ENCODE data around the gene KIF2C. TPM values are rescaled to one million over a fixed set of nuclear protein-coding genes. Genes with fewer than 3 reads are reported as not detected.
A peak's percentile ranks its signal among the peaks of the same experiment; 100 is the strongest.

Gene KIF2C
- total RNA-seq, 1 donor from 2014 or later, result 0.13 TPM

DNA sequence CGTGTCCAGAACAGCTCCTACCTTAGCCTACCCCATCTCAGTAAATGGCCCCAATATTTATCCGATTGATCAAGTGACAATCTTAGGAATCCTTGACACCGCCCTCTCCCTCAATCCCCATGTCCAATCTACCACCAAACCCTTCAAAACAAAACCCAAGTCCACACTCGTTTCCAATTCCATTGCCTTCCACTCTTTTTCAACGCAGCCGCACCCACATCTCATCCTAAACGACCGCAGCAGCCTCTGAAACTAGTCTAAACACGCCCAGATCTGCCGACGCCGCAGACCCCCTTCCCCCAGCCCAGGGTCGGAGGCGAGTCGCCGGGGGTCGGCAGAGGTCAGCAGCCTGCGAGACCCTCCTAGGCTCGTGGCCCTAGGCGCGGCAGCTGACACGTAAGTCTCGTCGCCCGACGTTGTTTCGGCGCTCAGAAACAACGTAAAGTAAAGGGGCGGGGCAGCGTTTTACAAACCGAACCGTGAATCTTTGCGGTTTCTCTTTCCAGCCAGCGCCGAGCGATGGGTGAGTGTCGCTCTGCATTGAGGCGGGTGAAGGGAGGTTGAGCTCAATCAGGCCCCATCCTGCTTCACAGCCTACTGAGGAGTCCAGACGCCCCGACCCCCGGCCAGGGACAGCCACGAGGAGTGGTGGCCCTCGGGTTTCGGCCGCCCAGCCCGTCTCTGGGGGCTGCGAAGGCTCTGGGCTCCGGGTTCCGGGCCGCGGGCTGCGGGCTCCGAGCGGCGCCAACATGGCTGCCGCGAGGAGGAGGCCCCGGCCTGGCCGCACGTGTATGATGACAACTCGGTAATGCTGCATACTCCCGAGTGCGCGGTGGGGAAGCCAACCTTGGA is 35.7 kb downstream of the KIF2C start, which contains the start of gene RPS8:
Gene RPS8, plus strand, starts transcription at position 463 of the 852 bp plus-strand sequence. Its CDS starts 57 bp downstream, at position 520.
- peak; percentile 97 for DNase-seq (ENCODE audit: low read depth)

- DNase-seq (ENCODE audit: low read depth), result peak; percentile 26
These were observed 36.5 kb downstream of the KIF2C start for GRCh38 chr1:44775930-44776729.

GRCh38 chr1:44776730-44777068 is 37.1 kb downstream of the KIF2C start:
- DNase-seq (ENCODE audit: low read depth), result no peak

DNA sequence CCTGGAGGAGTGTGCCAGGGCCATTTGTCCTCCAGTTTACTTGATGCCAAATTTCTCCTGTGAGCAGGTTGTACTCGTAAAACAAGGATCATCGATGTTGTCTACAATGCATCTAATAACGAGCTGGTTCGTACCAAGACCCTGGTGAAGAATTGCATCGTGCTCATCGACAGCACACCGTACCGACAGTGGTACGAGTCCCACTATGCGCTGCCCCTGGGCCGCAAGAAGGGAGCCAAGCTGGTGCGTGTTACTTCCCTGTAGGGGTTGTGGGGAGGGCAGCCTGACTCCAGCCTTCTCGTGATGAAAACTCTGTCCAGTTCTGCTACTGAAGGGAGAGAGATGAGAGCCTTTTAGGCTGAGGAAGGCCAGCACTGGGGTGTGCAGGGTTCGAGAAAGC is 37.9 kb downstream of the KIF2C start:
- no peak for DNase-seq (ENCODE audit: low read depth)

DNA sequence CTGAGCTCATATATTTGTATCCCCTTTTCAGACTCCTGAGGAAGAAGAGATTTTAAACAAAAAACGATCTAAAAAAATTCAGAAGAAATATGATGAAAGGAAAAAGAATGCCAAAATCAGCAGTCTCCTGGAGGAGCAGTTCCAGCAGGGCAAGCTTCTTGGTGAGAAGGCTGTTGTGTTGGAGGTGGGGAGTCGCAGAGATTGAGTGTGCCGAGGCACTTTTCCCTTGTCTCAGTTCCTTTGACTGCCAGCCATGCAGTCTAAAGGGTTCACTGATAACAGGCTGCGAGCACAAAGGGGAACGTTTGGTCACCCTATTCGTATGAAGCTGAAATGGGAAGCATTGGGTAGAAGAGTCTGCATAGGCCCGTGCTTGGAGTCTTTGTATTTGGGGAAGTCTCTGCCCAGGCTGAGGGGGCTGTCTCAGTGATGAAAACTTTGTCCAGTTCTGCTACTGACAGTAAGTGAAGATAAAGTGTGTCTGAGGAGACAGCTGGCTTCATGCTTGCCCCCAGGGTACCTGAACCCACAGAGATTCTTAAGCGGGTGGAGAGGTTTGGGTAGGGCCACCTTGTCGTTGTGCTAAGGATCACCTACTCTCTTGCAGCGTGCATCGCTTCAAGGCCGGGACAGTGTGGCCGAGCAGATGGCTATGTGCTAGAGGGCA is 38.5 kb downstream of the KIF2C start:
- no peak for DNase-seq (ENCODE audit: low read depth)

GRCh38 chr1:44778705-44779576 is 39.3 kb downstream of the KIF2C start:
- no peak for DNase-seq (ENCODE audit: low read depth)

GRCh38 chr1:44780583-44781121 is 41.0 kb downstream of the KIF2C start:
- no peak for DNase-seq (ENCODE audit: low read depth)

GRCh38 chr1:44783697-44784093 is 44.1 kb downstream of the KIF2C start:
- DNase-seq (ENCODE audit: low read depth), result no peak

DNA sequence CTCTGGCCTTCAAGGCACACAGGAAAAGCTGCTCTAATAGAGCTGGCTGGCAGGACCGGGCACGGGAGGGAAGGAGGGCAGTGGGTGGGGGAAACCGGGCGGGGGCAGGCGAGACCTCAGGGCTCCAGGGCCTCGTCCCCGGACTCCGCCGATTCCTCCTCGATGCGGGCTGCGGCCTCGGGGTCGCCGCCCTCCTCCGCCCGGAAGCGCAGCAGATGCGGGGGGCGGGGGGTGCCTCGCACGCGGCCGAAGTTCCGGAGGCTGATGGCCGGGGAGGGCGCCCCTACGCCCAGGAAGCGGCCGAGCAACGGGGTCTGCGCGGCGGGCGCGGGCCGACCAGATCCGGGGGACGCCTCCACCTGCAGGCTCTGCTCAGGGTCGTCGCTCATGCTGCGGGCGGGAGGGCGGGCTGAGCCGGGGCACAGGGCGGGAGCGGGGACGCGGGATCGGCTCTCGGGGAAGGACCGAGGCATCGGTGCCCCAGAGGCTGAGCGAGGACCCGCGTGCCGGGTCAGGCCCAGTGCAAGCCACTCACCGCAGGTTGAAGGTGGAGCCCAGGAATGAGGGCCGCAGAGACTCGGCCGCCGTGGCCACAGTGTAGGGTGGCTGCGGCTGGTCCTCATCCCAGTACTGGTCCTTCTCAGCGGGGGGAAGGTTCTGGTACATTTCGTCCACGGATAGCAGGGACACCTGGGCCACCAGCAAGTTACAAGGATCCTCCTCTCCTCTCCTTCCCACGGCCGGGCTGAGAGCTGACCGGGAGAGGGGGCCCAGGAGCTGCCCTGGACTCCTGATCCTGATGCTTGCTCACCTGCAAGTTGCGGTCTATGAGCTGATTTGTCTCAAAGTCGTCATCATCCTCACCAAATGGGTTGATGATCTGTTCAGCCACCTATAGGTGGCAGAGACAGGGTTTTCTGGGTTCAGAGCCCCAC is 44.7 kb downstream of the KIF2C start:
- no peak for DNase-seq (ENCODE audit: low read depth)

GRCh38 chr1:44785029-44785380 is 45.4 kb downstream of the KIF2C start:
- DNase-seq (ENCODE audit: low read depth), result no peak

DNA sequence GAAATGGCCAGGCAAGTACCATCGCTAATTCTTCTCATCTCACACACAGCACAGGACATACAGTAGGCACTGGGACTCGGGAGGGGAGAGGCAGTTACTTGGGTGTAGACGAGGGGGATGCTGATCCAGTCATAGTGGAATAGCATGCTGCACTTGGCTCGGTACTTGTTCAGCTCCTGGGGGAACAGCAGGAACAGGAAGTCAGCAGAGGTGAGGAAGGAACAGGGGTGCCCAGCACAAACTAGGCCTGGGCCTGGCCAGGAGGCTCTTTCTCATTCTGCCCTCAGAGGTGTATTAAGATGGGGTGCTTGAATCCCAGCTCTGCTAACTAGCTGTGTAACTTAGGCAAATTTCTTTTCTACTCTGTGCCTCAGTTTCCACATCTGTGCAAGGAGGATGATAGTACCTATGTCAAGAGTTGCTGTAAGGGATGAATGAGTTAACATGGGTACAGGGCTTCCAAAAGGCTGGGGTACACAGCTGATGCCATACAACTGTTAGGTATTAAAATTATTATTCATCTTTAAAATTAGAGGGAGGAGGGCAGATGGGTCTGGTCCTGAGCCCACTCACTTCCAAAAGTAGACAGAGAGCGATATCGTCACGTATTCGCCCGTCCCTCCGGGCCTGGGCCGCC is 46.0 kb downstream of the KIF2C start:
- no peak for DNase-seq (ENCODE audit: low read depth)

DNA sequence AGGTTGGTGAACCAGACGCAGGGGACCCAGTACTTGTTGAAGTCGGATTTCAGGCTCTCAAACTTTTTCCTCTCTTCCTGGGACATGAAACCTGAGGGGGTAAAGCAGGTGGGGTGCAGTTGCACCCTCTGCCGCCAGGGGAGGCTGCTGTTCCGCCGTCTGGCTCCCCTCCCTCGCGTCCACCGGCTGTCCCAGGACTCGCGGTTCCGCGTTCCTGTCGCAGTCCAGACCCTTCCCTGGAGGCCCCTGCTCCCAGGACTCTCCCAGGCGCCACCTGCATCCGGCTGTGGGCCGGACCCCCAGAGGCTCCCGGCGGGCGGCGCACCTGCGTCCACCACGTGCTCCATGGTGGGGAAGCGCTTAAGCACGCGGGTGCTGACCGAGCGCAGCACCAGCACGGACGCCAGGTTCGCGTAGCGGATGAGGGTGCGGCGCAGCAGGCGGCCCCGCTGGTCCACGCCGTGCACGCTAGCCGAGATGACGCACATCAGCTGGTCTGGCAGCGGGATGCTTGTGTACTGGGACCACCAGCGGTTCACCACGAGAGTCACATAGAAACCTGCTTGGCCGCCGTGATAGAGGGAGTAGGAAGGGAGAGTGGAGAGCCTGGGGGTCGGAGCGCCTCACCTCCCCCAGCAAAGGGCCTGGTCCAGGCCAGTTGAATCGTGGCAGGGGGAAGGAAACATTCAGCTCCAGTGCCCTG is 46.7 kb downstream of the KIF2C start:
- DNase-seq (ENCODE audit: low read depth), result peak; percentile 41

DNA sequence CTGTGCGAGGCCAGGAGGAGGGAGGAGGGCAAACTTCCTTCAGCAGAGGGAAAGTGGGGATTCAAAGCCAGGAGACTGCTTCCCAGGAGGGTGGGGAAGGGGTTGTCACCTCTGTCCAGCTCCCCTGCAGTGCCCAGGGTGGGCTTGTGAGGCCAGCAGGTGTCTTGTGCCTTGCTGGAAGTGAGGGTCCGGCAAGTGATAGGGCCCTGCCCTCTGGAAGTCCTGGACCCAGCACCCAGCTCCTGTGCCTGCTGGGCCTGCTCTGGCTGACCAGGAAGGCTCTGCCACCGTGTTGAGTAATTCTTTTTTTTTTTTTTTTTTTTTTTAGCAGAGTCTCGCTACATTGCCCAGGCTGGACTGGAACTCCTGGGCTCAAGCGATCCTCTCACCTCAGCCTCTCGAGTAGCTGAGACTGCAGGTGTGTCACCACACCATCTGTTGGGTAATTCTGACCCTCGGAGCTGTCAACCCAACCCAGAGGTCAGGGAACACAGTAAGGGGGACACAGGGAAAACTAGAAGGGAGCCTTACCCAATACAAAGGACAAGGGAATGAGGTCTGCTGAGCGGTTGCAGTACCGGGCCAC is 47.3 kb downstream of the KIF2C start:
- DNase-seq (ENCODE audit: low read depth), result no peak

GRCh38 chr1:44787506-44787905 is 47.9 kb downstream of the KIF2C start:
- DNase-seq (ENCODE audit: low read depth), result no peak

DNA sequence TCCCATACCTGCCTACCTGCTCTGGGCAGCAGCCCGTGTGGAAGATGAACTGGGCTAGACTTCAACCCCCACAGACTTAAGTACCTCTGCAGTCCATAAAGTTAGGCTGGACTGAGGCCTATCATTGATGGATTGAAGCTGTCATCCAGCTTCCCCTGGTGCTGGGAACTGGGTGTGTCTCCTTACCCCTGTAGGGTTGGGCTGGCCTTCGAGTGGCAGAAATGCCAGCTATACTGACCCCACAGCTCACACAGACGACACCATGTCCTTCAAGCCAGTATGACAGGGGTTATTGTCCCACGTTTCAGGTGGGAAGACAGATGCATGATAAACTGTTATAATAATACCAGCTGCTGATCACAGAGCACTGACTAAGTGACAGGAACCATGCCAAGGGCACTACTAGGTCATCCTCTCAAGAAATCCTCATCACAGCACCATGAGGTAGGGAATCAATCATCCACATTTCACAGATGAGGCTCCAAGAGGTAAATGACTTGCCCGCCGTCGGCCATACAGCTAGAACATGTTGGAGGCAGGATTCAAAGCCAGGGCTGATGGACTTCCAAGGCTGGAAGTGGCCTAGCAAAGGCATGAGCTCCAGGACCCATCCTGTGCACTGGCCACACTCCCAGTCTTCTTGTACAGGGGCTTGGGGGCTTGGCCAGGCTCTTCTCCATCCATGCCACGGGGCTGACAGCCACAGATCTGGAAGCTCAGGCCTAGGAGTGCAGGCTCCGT is 48.7 kb downstream of the KIF2C start, which contains the start of gene BEST4:
Gene BEST4, minus strand, starts transcription at position 51 of the 741 bp plus-strand sequence. CDS start 465 bp downstream, outside the sequence.
- no peak for DNase-seq (ENCODE audit: low read depth)

DNA sequence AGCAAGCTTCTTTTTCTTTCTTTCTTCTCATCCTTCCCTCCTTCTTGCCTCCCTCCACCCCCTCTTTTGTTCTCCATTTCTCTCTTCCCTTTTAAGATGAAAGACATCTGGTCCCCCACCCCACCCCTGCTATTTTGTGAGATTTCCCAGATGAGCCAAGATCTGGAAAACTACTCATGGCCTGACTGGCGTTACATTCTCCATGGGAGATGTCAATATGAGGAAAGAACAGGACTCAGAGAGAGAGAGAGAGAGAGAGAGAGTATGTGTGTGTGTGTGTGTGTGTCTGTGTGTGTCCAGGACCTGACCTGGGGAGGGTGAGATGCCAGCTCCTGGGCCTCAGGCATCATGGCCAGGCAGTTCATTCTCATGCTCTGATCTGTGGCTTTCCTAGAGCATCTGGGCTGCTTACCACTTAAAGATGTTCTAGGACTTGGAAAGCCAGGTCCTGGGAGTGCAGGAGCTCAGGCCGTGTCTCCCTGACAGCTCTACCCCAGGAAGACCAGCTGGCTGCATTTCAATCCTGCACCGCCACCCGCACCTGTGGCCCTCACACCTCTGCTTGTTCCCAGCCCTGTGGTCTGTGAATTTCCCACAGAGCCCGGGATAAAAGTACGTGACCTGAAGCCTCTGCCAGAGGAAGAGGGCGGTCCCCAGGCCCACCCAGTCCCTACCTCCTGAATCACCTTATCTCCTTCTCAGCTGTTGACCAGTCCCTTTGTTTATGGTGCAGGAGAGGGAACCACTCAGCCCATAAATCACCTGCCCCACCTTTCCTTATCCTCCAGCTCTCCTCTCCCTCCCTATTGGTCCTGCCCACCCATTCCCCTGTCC is 51.5 kb downstream of the KIF2C start:
- no peak for DNase-seq (ENCODE audit: low read depth)

All from myocyte (in vitro differentiated cells).